Inflammatory macrophage treated with lipopolysaccharide for 1 hour (primary cell): ENCODE measurements around the gene CCDC186.

ENCODE experiments used
- DNase-seq, 2 donors: peaks; one replicate each; pipeline ENCODE4 v3.0.0-alpha.2; 2020 to 2022

The CCDC186 gene

DNA sequence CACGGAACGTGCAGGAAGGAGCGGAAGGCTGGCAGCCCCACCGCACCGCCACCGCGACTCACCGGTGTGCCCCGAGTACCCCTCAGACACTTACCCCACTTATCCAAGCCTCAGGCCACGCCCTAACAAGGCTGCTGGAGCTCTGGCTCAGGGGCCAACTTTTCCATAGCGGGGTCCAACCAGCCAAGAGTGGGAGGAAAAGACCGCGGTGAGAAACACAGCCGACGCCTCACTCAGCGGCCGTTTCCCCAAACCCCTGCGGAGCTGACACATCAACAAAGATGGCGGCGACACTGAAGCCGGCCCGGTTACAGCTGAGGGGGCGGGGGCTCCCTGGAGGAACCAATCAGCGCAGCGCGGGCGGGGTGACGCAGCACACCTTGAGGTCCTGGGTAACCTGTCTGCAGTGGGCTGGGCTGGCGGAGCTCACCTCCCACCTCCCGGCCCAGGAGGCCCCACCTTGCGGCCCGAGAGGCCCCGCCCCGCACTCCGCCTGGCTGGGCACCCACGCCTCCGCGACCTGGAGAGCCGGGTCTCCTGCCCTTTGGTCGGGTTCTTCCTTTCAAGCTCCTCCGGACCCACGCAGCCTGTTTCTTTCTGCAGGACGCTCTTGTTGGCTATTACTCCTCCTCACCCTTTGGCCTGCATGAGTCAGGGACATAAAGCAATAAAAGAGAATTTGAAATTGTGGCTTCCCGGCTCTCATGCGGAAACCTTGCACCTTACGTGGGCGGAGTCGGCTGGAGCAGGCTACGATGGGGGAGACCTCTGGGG, at the start of gene CCDC186:
TSS of gene CCDC186 (minus strand) at position 283 of the 774 bp plus-strand sequence. CDS start 10,935 bp downstream, outside the sequence.
- DNase-seq = peak; percentile 85 to 92

DNA sequence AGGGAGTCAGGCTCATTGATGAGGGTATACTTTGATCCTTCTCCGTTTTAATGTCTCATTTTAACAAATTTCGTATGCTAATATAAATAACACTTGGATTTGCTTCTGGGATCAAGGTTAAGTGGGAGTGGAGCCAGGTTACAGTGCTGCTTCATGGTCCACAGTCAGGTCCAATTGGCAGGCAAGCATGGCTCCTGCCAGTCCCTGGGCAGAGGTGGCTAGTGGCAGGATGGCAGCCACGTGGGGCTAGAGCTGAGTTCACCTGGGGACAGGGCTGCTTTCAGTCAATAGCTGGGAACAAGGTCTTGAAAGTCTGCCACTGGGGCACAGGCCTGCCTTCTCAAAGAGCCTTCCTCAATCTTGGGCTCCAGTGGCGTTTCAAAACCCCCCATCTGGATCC, 49.1 kb upstream of the CCDC186 start:
- DNase-seq = no peak

- DNase-seq = no peak
These were observed 47.2 kb upstream of the CCDC186 start for GRCh38 chr10:114221235-114221634.

DNA sequence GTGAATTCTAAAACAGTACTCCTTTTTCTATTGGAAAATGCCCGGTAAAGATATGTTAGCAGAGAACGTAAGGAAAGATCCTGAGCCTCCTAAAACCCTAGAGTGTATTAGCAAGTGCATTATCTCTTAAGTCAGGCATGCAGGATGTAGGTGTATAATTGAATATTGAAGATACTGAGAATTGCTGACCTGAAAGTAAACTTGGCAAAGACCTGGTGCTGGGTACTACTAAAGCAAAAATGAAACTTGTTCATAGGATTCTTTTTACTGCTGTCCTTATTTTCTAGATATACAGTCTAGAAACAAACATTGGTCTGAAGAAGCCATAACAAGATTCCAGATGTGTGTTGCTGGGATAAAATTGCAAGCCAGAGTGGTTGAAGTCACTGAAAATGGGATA, 46.3 kb upstream of the CCDC186 start:
- DNase-seq = no peak

- DNase-seq = no peak
These were observed 41.0 kb upstream of the CCDC186 start for GRCh38 chr10:114215033-114215432.

DNA sequence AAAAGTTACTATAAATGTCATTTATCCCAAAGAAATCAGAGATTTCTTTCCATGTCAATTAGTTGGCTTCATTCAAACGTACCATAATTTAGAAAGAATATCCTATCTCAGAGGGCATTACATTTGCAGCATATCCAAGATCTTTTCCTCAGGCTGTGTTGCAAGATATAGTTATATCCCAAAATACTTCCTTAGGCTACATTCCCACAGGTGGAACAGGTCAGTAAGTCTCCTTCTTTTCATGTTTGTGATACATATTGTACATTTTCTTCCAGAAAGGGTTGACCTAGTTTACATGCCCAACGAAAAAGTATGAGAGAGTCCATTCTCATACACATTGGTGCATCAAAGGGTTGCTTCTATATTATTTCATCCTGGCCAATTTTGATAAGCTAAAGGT, 38.1 kb upstream of the CCDC186 start:
- no peak for DNase-seq

DNA sequence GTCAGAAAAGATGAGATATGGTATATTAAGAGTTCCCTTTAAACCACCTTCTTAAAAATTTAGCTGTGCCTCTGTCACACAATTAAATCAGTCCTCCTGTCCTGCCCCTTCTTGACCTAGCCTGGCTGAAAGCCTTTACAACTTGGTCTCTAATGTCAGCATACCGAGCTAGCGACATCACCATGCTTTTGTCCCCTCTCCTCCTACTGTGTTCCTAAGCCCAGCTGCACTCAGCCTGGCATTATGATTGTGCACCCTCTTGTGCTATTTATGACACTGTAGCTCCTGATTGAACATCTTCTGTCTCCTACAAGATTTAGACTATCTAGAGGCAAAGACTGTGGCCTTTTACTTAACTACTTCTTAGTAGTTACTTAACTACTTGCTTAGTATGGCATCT, 34.3 kb upstream of the CCDC186 start:
- DNase-seq = no peak

GRCh38 chr10:114207349-114207748, 33.3 kb upstream of the CCDC186 start:
- no peak for DNase-seq

- DNase-seq = no peak
These were observed 32.9 kb upstream of the CCDC186 start for GRCh38 chr10:114206902-114207301.

- no peak for DNase-seq
These were observed 28.8 kb upstream of the CCDC186 start for GRCh38 chr10:114202812-114203211.

GRCh38 chr10:114199239-114199638, 25.2 kb upstream of the CCDC186 start:
- no peak for DNase-seq

DNA sequence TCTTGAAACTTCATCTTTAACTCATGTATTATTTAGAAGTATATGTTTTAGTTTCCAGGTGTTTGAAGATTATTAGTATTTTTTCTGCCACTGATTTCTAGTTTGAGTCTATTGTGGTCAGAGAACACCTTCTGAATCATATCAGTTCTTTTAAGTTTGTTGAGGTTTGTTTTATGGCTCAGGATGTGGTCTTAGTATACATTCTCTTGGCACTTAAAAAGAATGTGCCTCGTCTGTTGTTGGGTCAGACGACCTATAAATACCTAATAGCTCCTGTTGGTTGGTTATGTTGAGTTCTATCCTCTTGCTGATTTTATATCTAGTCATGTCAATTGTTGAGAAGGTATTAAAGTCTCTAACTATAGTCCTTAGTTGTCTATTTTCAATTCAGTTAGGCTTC, 21.1 kb upstream of the CCDC186 start:
- no peak for DNase-seq

- DNase-seq = no peak
These were observed 15.7 kb upstream of the CCDC186 start for GRCh38 chr10:114189700-114190099.

DNA sequence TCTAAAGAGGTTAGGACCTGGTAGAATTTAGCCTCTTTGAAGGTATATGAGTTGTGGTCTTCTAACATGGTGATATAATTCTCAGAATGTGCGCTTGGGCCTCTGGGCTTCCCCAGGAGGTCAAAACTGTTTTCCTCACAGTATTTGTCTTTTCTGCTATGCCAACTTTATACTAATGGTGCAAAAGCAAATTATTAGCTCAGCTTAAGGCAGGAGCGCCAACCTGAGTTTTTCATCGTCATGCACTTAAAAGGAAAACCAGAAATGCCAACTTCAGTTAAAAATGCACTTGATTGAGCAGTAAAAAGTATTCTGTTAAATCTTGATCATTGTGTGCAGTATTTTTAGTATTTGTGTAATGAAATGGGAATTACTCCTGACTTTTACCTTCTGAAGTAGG, 14.9 kb upstream of the CCDC186 start:
- no peak for DNase-seq

- no peak for DNase-seq
These were observed 14.0 kb upstream of the CCDC186 start for GRCh38 chr10:114188001-114188400.

- DNase-seq = no peak
These were observed 10.3 kb upstream of the CCDC186 start for GRCh38 chr10:114184276-114184675.

- DNase-seq = no peak
These were observed 9.6 kb upstream of the CCDC186 start for GRCh38 chr10:114183563-114183962.

DNA sequence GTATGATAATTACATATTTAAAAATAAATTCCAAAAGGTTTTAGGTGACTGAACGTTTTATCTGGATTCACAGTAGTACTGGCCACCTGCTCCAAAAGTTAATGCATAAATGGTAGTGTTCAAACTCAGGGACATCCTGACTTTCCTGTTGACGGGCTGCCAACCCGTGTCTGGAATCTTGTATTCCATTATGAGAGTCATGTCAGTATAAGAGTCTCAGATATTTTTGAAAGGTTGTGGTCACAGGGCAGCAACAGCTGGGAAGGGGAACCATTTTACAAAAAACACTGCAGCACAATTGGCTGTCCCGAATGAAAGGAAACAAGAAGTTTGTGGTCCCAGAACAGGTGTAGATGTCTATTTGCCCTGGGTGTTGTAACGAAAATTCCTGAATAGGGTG, 8.0 kb upstream of the CCDC186 start:
- DNase-seq = no peak

- no peak for DNase-seq
These were observed 6.9 kb upstream of the CCDC186 start for GRCh38 chr10:114180937-114181336.

DNA sequence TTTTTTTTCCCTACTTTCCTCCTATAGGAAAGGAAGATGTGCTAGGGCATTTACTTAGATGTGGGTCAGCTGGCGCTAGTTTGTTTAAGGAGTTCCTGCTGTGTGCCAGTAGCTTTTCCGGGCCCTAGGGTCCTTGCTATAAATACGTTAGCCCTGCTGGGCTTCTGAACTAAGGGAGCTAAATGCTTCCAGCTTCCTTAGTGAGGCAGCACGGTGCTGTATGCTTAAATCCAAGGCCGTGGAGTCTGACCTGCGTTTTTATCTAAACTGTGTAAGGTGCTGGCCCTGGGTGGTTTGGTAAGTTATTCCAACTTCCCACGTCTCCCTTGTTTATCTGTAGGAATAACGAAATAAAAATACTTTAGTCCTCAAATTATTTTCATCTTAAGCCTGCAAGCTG, 5.7 kb upstream of the CCDC186 start:
- no peak for DNase-seq

DNA sequence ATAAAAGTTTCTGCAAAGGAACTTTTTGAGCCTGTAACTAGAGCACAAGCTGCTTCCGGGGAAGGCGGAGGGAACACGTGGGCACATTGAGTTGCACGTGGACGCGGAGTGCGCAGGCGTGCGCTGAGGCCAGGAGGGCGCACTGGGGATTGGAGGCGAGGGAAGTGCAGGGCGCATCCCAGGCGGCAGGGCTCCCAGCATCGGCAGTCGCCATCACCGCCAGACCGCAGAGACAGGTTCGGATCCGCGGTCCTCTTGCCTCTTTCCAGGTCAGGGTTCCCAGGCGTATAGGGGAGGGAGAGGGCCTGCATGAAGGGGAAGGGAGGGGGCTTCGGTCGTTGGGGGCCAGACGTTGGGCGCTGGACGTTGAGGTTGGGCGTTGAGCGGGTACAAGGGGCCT, 5.1 kb upstream of the CCDC186 start, which contains the start of gene TDRD1:
TSS of gene TDRD1 (plus strand) at position 206 of the 400 bp plus-strand sequence. CDS start 8,479 bp downstream, outside the sequence.
- DNase-seq = no peak

DNA sequence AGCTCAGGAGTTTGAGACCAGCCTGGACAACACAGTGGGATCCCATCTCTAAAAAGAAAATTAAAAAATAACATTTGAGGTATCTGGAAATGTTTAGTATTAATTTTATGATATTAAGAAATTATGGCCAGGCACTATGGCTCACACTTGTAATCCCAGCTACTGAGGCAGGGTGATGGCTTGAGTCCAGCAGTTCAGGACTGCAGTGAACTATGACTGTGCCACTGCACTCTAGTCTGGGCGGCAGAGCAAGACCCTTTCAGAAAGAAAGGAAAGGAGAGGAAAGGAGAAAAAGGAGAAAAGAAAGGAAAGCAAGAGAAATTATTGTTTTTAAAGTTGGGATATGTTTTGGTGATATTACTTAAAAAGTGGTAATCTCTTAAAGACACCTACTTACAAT, 2.5 kb upstream of the CCDC186 start:
- DNase-seq = no peak

DNA sequence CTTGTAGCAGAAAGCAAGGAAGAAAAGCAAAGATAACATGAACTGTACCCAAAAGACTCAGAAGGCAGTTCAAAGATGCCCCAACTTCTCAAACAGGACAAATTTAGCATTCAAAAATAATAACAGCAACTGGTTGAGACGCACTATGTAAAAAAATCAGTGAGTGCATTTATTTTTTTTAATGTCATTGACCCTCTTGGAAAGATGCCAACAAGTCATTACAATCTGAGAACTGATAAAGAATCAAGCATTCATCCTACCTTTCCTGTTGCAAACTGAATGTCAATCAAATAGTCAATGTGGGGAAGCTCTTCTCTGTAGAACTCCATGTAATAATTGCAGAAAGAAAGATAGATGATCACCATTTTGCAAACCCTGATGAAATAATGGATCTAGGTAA, 1.7 kb upstream of the CCDC186 start:
- DNase-seq = no peak

GRCh38 chr10:114174695-114175188, 739 bp upstream of the CCDC186 start:
- DNase-seq = peak; percentile 79 to 80

- DNase-seq = no peak
These were observed 441 bp downstream of the CCDC186 start for GRCh38 chr10:114173603-114173920.
